Type B pancreatic cell (in vitro differentiated cells): ENCODE results near the gene PIGZ. TPM values are rescaled to one million over a fixed set of nuclear protein-coding genes. Genes with fewer than 3 reads are reported as not detected.

Experiments
- DNase-seq: peaks from one replicate; pipeline ENCODE4 v3.0.0; 2021; ENCODE audit warnings: mixed read lengths; ENCODE audit not compliant: unreplicated experiment; ENCODE audit errors: extremely low spot score
- H3K27ac Mint-ChIP-seq: 2 replicates; pipeline ENCODE4 v1.8.0; 2021; ENCODE audit warnings: mild to moderate bottlenecking, mixed read lengths
- H3K27me3 Mint-ChIP-seq: 2 replicates; pipeline ENCODE4 v1.8.0; 2021; ENCODE audit warnings: mixed read lengths
- H3K36me3 Mint-ChIP-seq: 2 replicates; pipeline ENCODE4 v1.8.0; 2021; ENCODE audit warnings: mixed read lengths
- H3K4me1 Mint-ChIP-seq: one replicate; pipeline ENCODE4 v1.8.0; 2021; ENCODE audit warnings: mixed read lengths; ENCODE audit not compliant: unreplicated experiment
- H3K4me3 Mint-ChIP-seq: 2 replicates; pipeline ENCODE4 v1.8.0; 2021; ENCODE audit warnings: mild to moderate bottlenecking, mixed read lengths
- H3K9me3 Mint-ChIP-seq: 2 replicates; pipeline ENCODE4 v1.8.0; 2021; ENCODE audit warnings: mixed read lengths
- CTCF ChIP-seq: fragments of 200-600 bp; sonication (generic); conservative IDR thresholded peaks from 2 replicates; pipeline ENCODE4 v1.5.0; 2021; ENCODE audit warnings: antibody characterized with exemption, mild to moderate bottlenecking
- total RNA-seq: library from RNA; stranded (reverse); gene quantifications from 2 replicates; pipeline ENCODE4 v1.2.1, GENCODE V29; 2021; ENCODE audit warnings: low replicate concordance

Gene PIGZ
- total RNA-seq, 1 donor from 2014 or later, result 2.0 TPM

GRCh38 chr3:196995027-196995426 is 26.4 kb upstream of the PIGZ start:
- Mint-ChIP-seq H3K27me3 (no peaks in the 10 kb centered on the region), H3K36me3 (no peaks in the 10 kb centered on the region), H3K4me1 (no peaks in the 10 kb centered on the region), H3K9me3 (no peaks in the 10 kb centered on the region), H3K4me3 (no peak overlapping the region), H3K27ac (no peak overlapping the region)
- DNase-seq, result no peak
- TF ChIP-seq CTCF, result no peak

GRCh38 chr3:196994056-196994455 is 25.4 kb upstream of the PIGZ start:
- no peak overlapping the region for H3K27ac Mint-ChIP-seq
- H3K4me1 Mint-ChIP-seq, result no peaks in the 10 kb centered on the region
- no peaks in the 10 kb centered on the region for H3K9me3 Mint-ChIP-seq
- no peak for DNase-seq
- H3K36me3 Mint-ChIP-seq, result no peaks in the 10 kb centered on the region
- no peak for TF ChIP-seq CTCF
- H3K27me3 Mint-ChIP-seq, result no peaks in the 10 kb centered on the region
- H3K4me3 Mint-ChIP-seq, result no peak overlapping the region

- no peaks in the 10 kb centered on the region for H3K9me3 Mint-ChIP-seq
- TF ChIP-seq CTCF, result no peak
- DNase-seq, result no peak
- no peak overlapping the region for H3K27ac Mint-ChIP-seq
- H3K4me3 Mint-ChIP-seq, result no peak overlapping the region
- no peaks in the 10 kb centered on the region for H3K4me1 Mint-ChIP-seq
- no peaks in the 10 kb centered on the region for H3K27me3 Mint-ChIP-seq
- no peaks in the 10 kb centered on the region for H3K36me3 Mint-ChIP-seq
These were observed 23.9 kb upstream of the PIGZ start for GRCh38 chr3:196992461-196993065.

GRCh38 chr3:196991581-196992460 is 23.2 kb upstream of the PIGZ start:
- no peaks in the 10 kb centered on the region for H3K4me1 Mint-ChIP-seq
- no peak for DNase-seq
- no peak for TF ChIP-seq CTCF
- H3K4me3 Mint-ChIP-seq, result no peak overlapping the region
- H3K27ac Mint-ChIP-seq, result no peak overlapping the region
- H3K27me3 Mint-ChIP-seq, result no peaks in the 10 kb centered on the region
- no peaks in the 10 kb centered on the region for H3K36me3 Mint-ChIP-seq
- H3K9me3 Mint-ChIP-seq, result no peaks in the 10 kb centered on the region

GRCh38 chr3:196990601-196991007 is 22.0 kb upstream of the PIGZ start:
- TF ChIP-seq CTCF, result no peak
- DNase-seq, result no peak
- H3K27ac Mint-ChIP-seq, result no peak overlapping the region
- H3K36me3 Mint-ChIP-seq, result no peaks in the 10 kb centered on the region
- no peaks in the 10 kb centered on the region for H3K4me1 Mint-ChIP-seq
- no peaks in the 10 kb centered on the region for H3K9me3 Mint-ChIP-seq
- no peaks in the 10 kb centered on the region for H3K27me3 Mint-ChIP-seq
- H3K4me3 Mint-ChIP-seq, result no peak overlapping the region
